OCI-LY3 (cell line): ENCODE data around the gene PHYHD1.

Experiments used
- EZH2phosphoT487 ChIP-seq: fragments of 200-600 bp; shearing (Covaris generic); IDR thresholded peaks from 2 replicates; pipeline ENCODE4 v1.6.1; 2018; ENCODE audit warnings: antibody characterized with exemption, mixed run types, low read depth
- TF ChIP-seq, protein P1 (sequence below): fragments of 200-600, 300-600 bp; sonication (generic); IDR thresholded peaks from 2 replicates; pipeline ENCODE4 v1.5.1; 2014; ENCODE audit warnings: antibody characterized with exemption, low read length, low read depth

DNA sequence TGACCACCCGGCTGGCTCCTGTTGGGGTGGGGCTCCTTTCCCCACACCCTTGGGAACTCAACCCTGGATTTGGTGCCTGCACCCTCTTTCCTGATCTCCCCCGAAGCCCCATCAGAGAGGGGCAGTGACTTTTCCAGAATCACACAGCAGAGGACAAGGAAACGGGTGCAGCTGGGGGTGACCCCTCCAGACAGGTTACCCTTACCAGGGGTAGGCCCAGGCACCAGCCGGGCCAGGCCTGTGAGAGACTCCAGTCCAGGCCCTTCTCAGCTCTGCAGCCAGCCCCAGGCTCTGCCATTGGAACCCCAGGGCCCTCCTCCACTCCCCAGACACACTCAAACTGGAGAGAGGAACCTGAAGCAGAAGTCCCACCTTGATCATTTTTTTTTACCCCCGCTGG lies 19.0 kb upstream of the PHYHD1 start:
- TF ChIP-seq, protein P1, sequence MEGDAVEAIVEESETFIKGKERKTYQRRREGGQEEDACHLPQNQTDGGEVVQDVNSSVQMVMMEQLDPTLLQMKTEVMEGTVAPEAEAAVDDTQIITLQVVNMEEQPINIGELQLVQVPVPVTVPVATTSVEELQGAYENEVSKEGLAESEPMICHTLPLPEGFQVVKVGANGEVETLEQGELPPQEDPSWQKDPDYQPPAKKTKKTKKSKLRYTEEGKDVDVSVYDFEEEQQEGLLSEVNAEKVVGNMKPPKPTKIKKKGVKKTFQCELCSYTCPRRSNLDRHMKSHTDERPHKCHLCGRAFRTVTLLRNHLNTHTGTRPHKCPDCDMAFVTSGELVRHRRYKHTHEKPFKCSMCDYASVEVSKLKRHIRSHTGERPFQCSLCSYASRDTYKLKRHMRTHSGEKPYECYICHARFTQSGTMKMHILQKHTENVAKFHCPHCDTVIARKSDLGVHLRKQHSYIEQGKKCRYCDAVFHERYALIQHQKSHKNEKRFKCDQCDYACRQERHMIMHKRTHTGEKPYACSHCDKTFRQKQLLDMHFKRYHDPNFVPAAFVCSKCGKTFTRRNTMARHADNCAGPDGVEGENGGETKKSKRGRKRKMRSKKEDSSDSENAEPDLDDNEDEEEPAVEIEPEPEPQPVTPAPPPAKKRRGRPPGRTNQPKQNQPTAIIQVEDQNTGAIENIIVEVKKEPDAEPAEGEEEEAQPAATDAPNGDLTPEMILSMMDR = no peak
- no peak for TF ChIP-seq EZH2phosphoT487
